Measurements from ENCODE around the gene SYTL4. TPM values are rescaled to one million over a fixed set of nuclear protein-coding genes. Genes with fewer than 3 reads are reported as not detected.

The SYTL4 gene
- total RNA-seq, 1 experiment from 2014 or later, result 2.7 TPM

- ATAC-seq, result no peak
Observed at GRCh38 chrX:100747090-100747489, 15.2 kb upstream of the SYTL4 start.

GRCh38 chrX:100745806-100746537, 14.1 kb upstream of the SYTL4 start:
- H3K79me2 ChIP-seq (ENCODE audit: low read length), result no peaks in the 10 kb centered on the region
- no peaks in the 10 kb centered on the region for H3K9me2 ChIP-seq (replicated peaks; ENCODE audit: low read length)
- no peaks in the 10 kb centered on the region for H3K27me3 ChIP-seq (ENCODE audit: low read length)
- no peak overlapping the region for H3K9ac ChIP-seq (ENCODE audit: low read length)
- H4K20me1 ChIP-seq (ENCODE audit: low read length), result no peaks in the 10 kb centered on the region
- H3K27ac ChIP-seq (ENCODE audit: low read length), result no peak overlapping the region
- H2AFZ ChIP-seq (ENCODE audit: low read length), result no peak overlapping the region
- ChIA-PET CTCF (no interaction called here), POLR2A (ENCODE audit: unreplicated experiment) (no interaction called here)
- no peaks in the 10 kb centered on the region for H3K36me3 ChIP-seq (ENCODE audit: low read depth, low read length)
- no peak overlapping the region for H3K4me3 ChIP-seq (ENCODE audit: low read length)
- no peaks in the 10 kb centered on the region for H3K9me3 ChIP-seq (ENCODE audit: low read length)
- ATAC-seq (peak; percentile 68), DNase-seq (no peak)
- no TSS peak for BruUV-seq (replicated peaks)
- H3K4me2 ChIP-seq (ENCODE audit: low read length), result no peak overlapping the region
- intact Hi-C loops (cut with micrococcal nuclease), result loop anchor here (5.0 kb wide), 1 partner anchor 49 kb away; no protein-coding TSS in a partner anchor
- TF ChIP-seq EZH2phosphoT487 (IDR thresholded peaks at IDR 0.05; ENCODE audit: borderline replicate concordance, low read length) (no peak), CTCF (conservative IDR thresholded peaks at IDR 0.05; ENCODE audit: low read depth, low read length) (no peak), EZH2 (IDR thresholded peaks at IDR 0.05; ENCODE audit: low read length, unreplicated experiment) (no peak)
- H3F3A ChIP-seq (ENCODE audit: low read length, unreplicated experiment), result no peaks in the 10 kb centered on the region
- H3K4me1 ChIP-seq (ENCODE audit: insufficient read depth, low read length), result peaks cover 9% of the 10 kb centered on the region

More at GRCh38 chrX:100747090-100747489, 15.2 kb upstream of the SYTL4 start:
- Histone ChIP-seq H3F3A (ENCODE audit: low read length, unreplicated experiment) (no peaks in the 10 kb centered on the region), H3K27me3 (ENCODE audit: low read length) (no peaks in the 10 kb centered on the region), H3K9ac (ENCODE audit: low read length) (no peak overlapping the region), H3K4me3 (ENCODE audit: low read length) (no peak overlapping the region), H3K9me3 (ENCODE audit: low read length) (no peaks in the 10 kb centered on the region), H3K4me1 (ENCODE audit: insufficient read depth, low read length) (peaks cover 9% of the 10 kb centered on the region), H2AFZ (ENCODE audit: low read length) (no peak overlapping the region), H3K4me2 (ENCODE audit: low read length) (no peak overlapping the region), H3K79me2 (ENCODE audit: low read length) (no peaks in the 10 kb centered on the region), H3K9me2 (replicated peaks; ENCODE audit: low read length) (no peaks in the 10 kb centered on the region), H3K36me3 (ENCODE audit: low read depth, low read length) (no peaks in the 10 kb centered on the region), H3K27ac (ENCODE audit: low read length) (no peak overlapping the region), H4K20me1 (ENCODE audit: low read length) (no peaks in the 10 kb centered on the region)
- no TSS peak for BruUV-seq (replicated peaks)
- POLR2A ChIA-PET (ENCODE audit: unreplicated experiment), result no interaction called here
- no peak for DNase-seq
- intact Hi-C loops (cut with micrococcal nuclease), result loop anchor here (5.0 kb wide), 1 partner anchor 50 kb away; no protein-coding TSS in a partner anchor
- CTCF ChIA-PET, result no interaction called here
- TF ChIP-seq EZH2 (IDR thresholded peaks at IDR 0.05; ENCODE audit: low read length, unreplicated experiment) (no peak), EZH2phosphoT487 (IDR thresholded peaks at IDR 0.05; ENCODE audit: borderline replicate concordance, low read length) (no peak), CTCF (conservative IDR thresholded peaks at IDR 0.05; ENCODE audit: low read depth, low read length) (no peak)

GRCh38 chrX:100745205-100745604, 13.3 kb upstream of the SYTL4 start:
- intact Hi-C loops (cut with micrococcal nuclease), result loop anchor here (5.0 kb wide), 1 partner anchor 48 kb away; no protein-coding TSS in a partner anchor
- ChIA-PET POLR2A (ENCODE audit: unreplicated experiment) (no interaction called here), CTCF (no interaction called here)
- no peaks in the 10 kb centered on the region for H3K79me2 ChIP-seq (ENCODE audit: low read length)
- ATAC-seq (no peak), DNase-seq (no peak)
- no peak overlapping the region for H2AFZ ChIP-seq (ENCODE audit: low read length)
- TF ChIP-seq CTCF (conservative IDR thresholded peaks at IDR 0.05; ENCODE audit: low read depth, low read length) (no peak), EZH2 (IDR thresholded peaks at IDR 0.05; ENCODE audit: low read length, unreplicated experiment) (no peak), EZH2phosphoT487 (IDR thresholded peaks at IDR 0.05; ENCODE audit: borderline replicate concordance, low read length) (no peak)
- no peak overlapping the region for H3K9ac ChIP-seq (ENCODE audit: low read length)
- no peak overlapping the region for H3K4me3 ChIP-seq (ENCODE audit: low read length)
- H4K20me1 ChIP-seq (ENCODE audit: low read length), result no peaks in the 10 kb centered on the region
- peaks cover 9% of the 10 kb centered on the region for H3K4me1 ChIP-seq (ENCODE audit: insufficient read depth, low read length)
- no TSS peak for BruUV-seq (replicated peaks)
- no peaks in the 10 kb centered on the region for H3K36me3 ChIP-seq (ENCODE audit: low read depth, low read length)
- no peaks in the 10 kb centered on the region for H3K9me2 ChIP-seq (replicated peaks; ENCODE audit: low read length)
- no peaks in the 10 kb centered on the region for H3F3A ChIP-seq (ENCODE audit: low read length, unreplicated experiment)
- no peak overlapping the region for H3K4me2 ChIP-seq (ENCODE audit: low read length)
- no peak overlapping the region for H3K27ac ChIP-seq (ENCODE audit: low read length)
- no peaks in the 10 kb centered on the region for H3K9me3 ChIP-seq (ENCODE audit: low read length)
- no peaks in the 10 kb centered on the region for H3K27me3 ChIP-seq (ENCODE audit: low read length)

All from PC-3 (cell line).